IPS-20b (cell line): ENCODE results near the gene RPL23.

Source experiments
- H3K27ac ChIP-seq: one replicate; pipeline ENCODE4 v1.5.1; 2013; ENCODE audit warnings: low read length
- H3K27me3 ChIP-seq: 2 replicates; pipeline ENCODE4 v1.6.1; 2013; ENCODE audit warnings: mild to moderate bottlenecking, low read length, inconsistent platforms; ENCODE audit not compliant: insufficient read depth
- H3K36me3 ChIP-seq: 2 replicates; pipeline ENCODE4 v1.6.1; 2013; ENCODE audit warnings: low read depth, mild to moderate bottlenecking, inconsistent platforms, low read length, moderate library complexity; ENCODE audit not compliant: insufficient read depth
- H3K4me1 ChIP-seq: 2 replicates; pipeline ENCODE4 v1.6.1; 2013; ENCODE audit warnings: mild to moderate bottlenecking, control low read depth, inconsistent platforms, low read length, moderate library complexity; ENCODE audit not compliant: insufficient read depth
- H3K4me3 ChIP-seq: 2 replicates; pipeline ENCODE4 v1.5.1; 2013; ENCODE audit warnings: mild to moderate bottlenecking, low read length, inconsistent platforms
- H3K9ac ChIP-seq: 2 replicates; pipeline ENCODE4 v1.6.1; 2013; ENCODE audit warnings: low read depth, mild to moderate bottlenecking, inconsistent platforms, low read length, moderate library complexity
- H3K9me3 ChIP-seq: 2 replicates; pipeline ENCODE4 v1.6.1; 2013; ENCODE audit warnings: mild to moderate bottlenecking, low read depth, low read length, inconsistent platforms; ENCODE audit not compliant: insufficient read depth

RPL23 gene

GRCh38 chr17:38853292-38854219 lies at the start of gene RPL23:
Gene RPL23 (minus strand): TSS chr17:38853721. CDS start chr17:38853710, 11 bp downstream.
- peaks cover 47% of the 10 kb centered on the region for H3K36me3 ChIP-seq
- H3K27me3 ChIP-seq: no peaks in the 10 kb centered on the region
- H3K4me1 ChIP-seq: peaks cover 10% of the 10 kb centered on the region; the same call in 1 of the 2 replicates
- peak within 1 kb of the TSS; percentile 97 for H3K4me3 ChIP-seq
- H3K9ac ChIP-seq: peak within 1 kb of the TSS; percentile 99
- peak within 1 kb of the TSS; percentile 100 for H3K27ac ChIP-seq
- H3K9me3 ChIP-seq: no peaks in the 10 kb centered on the region

- Histone ChIP-seq H3K9ac (no peak overlapping the region; the same call in 1 of the 2 replicates), H3K4me1 (peaks cover 3% of the 10 kb centered on the region; the same call in 1 of the 2 replicates), H3K36me3 (peaks cover 68% of the 10 kb centered on the region), H3K27me3 (no peaks in the 10 kb centered on the region), H3K4me3 (no peak overlapping the region), H3K27ac (peak overlapping the region; percentile 26), H3K9me3 (no peaks in the 10 kb centered on the region)
Measured at GRCh38 chr17:38900978-38901656, 47.6 kb upstream of the RPL23 start.

GRCh38 chr17:38899421-38899820 lies 45.9 kb upstream of the RPL23 start:
- H3K4me3 ChIP-seq: no peak overlapping the region
- H3K9me3 ChIP-seq: no peaks in the 10 kb centered on the region
- H3K27ac ChIP-seq: no peak overlapping the region
- H3K27me3 ChIP-seq: no peaks in the 10 kb centered on the region
- no peak overlapping the region for H3K9ac ChIP-seq
- peaks cover 3% of the 10 kb centered on the region; the same call in 1 of the 2 replicates for H3K4me1 ChIP-seq
- H3K36me3 ChIP-seq: peaks cover 68% of the 10 kb centered on the region

- Histone ChIP-seq H3K9me3 (no peaks in the 10 kb centered on the region), H3K27ac (no peak overlapping the region), H3K36me3 (peaks cover 70% of the 10 kb centered on the region), H3K4me3 (no peak overlapping the region), H3K27me3 (no peaks in the 10 kb centered on the region), H3K9ac (no peak overlapping the region), H3K4me1 (peaks cover 6% of the 10 kb centered on the region; the same call in 1 of the 2 replicates)
Measured at GRCh38 chr17:38898812-38899348, 45.4 kb upstream of the RPL23 start.

- Histone ChIP-seq H3K27me3 (no peaks in the 10 kb centered on the region), H3K27ac (no peak overlapping the region), H3K9ac (no peak overlapping the region), H3K9me3 (no peaks in the 10 kb centered on the region), H3K36me3 (peaks cover 68% of the 10 kb centered on the region), H3K4me3 (no peak overlapping the region), H3K4me1 (peaks cover 6% of the 10 kb centered on the region; the same call in 1 of the 2 replicates)
Measured at GRCh38 chr17:38898291-38898679, 44.8 kb upstream of the RPL23 start.

GRCh38 chr17:38897671-38898290 lies 44.3 kb upstream of the RPL23 start:
- Histone ChIP-seq H3K27ac (no peak overlapping the region), H3K27me3 (no peaks in the 10 kb centered on the region), H3K4me3 (no peak overlapping the region), H3K9me3 (no peaks in the 10 kb centered on the region), H3K4me1 (peaks cover 6% of the 10 kb centered on the region; the same call in 1 of the 2 replicates), H3K36me3 (peaks cover 69% of the 10 kb centered on the region), H3K9ac (no peak overlapping the region)

GRCh38 chr17:38897176-38897575 lies 43.7 kb upstream of the RPL23 start:
- Histone ChIP-seq H3K36me3 (peaks cover 73% of the 10 kb centered on the region), H3K4me1 (peaks cover 6% of the 10 kb centered on the region; the same call in 1 of the 2 replicates), H3K27ac (no peak overlapping the region)

GRCh38 chr17:38896346-38896954 lies 42.9 kb upstream of the RPL23 start:
- H3K27me3 ChIP-seq: no peaks in the 10 kb centered on the region
- H3K4me1 ChIP-seq: peaks cover 5% of the 10 kb centered on the region; the same call in 1 of the 2 replicates
- H3K4me3 ChIP-seq: no peak overlapping the region
- H3K27ac ChIP-seq: no peak overlapping the region
- H3K9me3 ChIP-seq: no peaks in the 10 kb centered on the region
- peaks cover 77% of the 10 kb centered on the region for H3K36me3 ChIP-seq
- no peak overlapping the region for H3K9ac ChIP-seq

More at GRCh38 chr17:38897176-38897575, 43.7 kb upstream of the RPL23 start:
- Histone ChIP-seq H3K9ac (no peak overlapping the region), H3K4me3 (no peak overlapping the region), H3K9me3 (no peaks in the 10 kb centered on the region), H3K27me3 (no peaks in the 10 kb centered on the region)

- no peaks in the 10 kb centered on the region for H3K27me3 ChIP-seq
- H3K4me3 ChIP-seq: no peak overlapping the region
- H3K27ac ChIP-seq: no peak overlapping the region
- H3K9me3 ChIP-seq: no peaks in the 10 kb centered on the region
- peaks cover 79% of the 10 kb centered on the region for H3K36me3 ChIP-seq
- 0 out of 2 replicates have a peak, but pooled peaks cover 3% of the 10 kb centered on the region for H3K4me1 ChIP-seq
- H3K9ac ChIP-seq: no peak overlapping the region; the same call in 1 of the 2 replicates
Measured at GRCh38 chr17:38894276-38894675, 40.8 kb upstream of the RPL23 start.

GRCh38 chr17:38893607-38894006 lies 40.1 kb upstream of the RPL23 start:
- peaks cover 76% of the 10 kb centered on the region for H3K36me3 ChIP-seq
- no peaks in the 10 kb centered on the region for H3K9me3 ChIP-seq
- no peak overlapping the region for H3K4me3 ChIP-seq
- no peak overlapping the region for H3K9ac ChIP-seq
- H3K4me1 ChIP-seq: 0 out of 2 replicates have a peak, but pooled peaks cover 3% of the 10 kb centered on the region
- H3K27me3 ChIP-seq: no peaks in the 10 kb centered on the region
- no peak overlapping the region for H3K27ac ChIP-seq

GRCh38 chr17:38893113-38893512 lies 39.6 kb upstream of the RPL23 start:
- Histone ChIP-seq H3K27ac (no peak overlapping the region), H3K9me3 (no peaks in the 10 kb centered on the region), H3K36me3 (peaks cover 74% of the 10 kb centered on the region), H3K27me3 (no peaks in the 10 kb centered on the region), H3K9ac (no peak overlapping the region), H3K4me3 (no peak overlapping the region), H3K4me1 (0 out of 2 replicates have a peak, but pooled peaks cover 3% of the 10 kb centered on the region)
